Measurements from ENCODE around the gene CYP19A1.
"Not testable (repeated sequence)": the region's sequence is repeated elsewhere in the genome, so short reads cannot be mapped to it uniquely, and the experiment has no call there.

Gene CYP19A1

DNA sequence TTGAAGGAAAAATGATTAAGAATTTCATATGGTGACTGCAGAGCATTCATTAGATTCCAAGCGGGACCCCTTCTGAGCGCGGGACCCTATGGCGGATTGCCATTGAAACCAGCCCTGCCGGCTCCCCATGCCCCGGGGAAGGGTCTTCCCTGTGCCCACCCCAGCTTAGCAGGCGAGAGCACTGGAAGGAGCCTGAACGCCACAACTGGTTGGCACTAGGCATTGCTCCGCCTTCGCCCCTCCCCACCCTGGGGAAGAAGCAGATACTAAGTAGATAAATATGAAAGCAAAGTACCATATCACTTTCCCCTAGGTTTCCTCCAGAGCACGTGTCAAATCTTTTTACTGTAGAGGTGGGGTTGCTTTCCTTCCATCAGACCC, 70.7 kb downstream of the CYP19A1 start:
- Histone ChIP-seq H3K4me1 (peaks cover 0 to 94% (median 3%) of the 10 kb centered on the region in 10 experiments; a peak in 10 of 20 replicates), H3K9me3 (replicated peaks in 1 of 11) (peaks cover 0 to 8% (median 0%) of the 10 kb centered on the region in 11 experiments; a peak in 1 of 22 replicates), H3K9ac (no peak overlapping the region), H3K36me3 (no peaks in the 10 kb centered on the region), H4K20me1 (no peaks in the 10 kb centered on the region), H3K4me3 (0 out of 20 replicates have a peak overlapping the region, but pooled peaks of 1 of the 10 experiments have one; percentile 16), H3K4me2 (peak overlapping the region in 4 of 11 experiments; percentile 34 to 66 (median 48); a peak in 5 of 22 replicates), H3K27me3 (peaks cover 29 to 52% (median 41%) of the 10 kb centered on the region in 11 experiments), H3K27ac (no peak overlapping the region)
- no peak for TF ChIP-seq Cebpa-rat (IDR thresholded peaks at IDR 0.05)

- H3K4me3 ChIP-seq = 0 out of 20 replicates have a peak overlapping the region, but pooled peaks of 1 of the 10 experiments have one; percentile 16
- H3K4me1 ChIP-seq = peaks cover 0 to 94% (median 6%) of the 10 kb centered on the region in 10 experiments; a peak in 10 of 20 replicates
- no peak overlapping the region for H3K27ac ChIP-seq
- TF ChIP-seq Cebpa-rat (IDR thresholded peaks at IDR 0.05) = no peak
- peaks cover 0 to 14% (median 3%) of the 10 kb centered on the region in 11 experiments; a peak in 10 of 22 replicates for H3K9me3 ChIP-seq (replicated peaks in 1 of 11)
- H3K36me3 ChIP-seq = no peaks in the 10 kb centered on the region
- no peak overlapping the region for H3K9ac ChIP-seq
- peaks cover 29 to 52% (median 41%) of the 10 kb centered on the region in 11 experiments for H3K27me3 ChIP-seq
- H4K20me1 ChIP-seq = no peaks in the 10 kb centered on the region
- peak overlapping the region in 5 of 11 experiments; percentile 18 to 66 (median 45); a peak in 7 of 22 replicates for H3K4me2 ChIP-seq
Measured at GRCh38 chr15:51267051-51267702, 71.2 kb downstream of the CYP19A1 start.

- no peak for TF ChIP-seq Cebpa-rat (IDR thresholded peaks at IDR 0.05)
- peaks cover 0 to 94% (median 7%) of the 10 kb centered on the region in 10 experiments; a peak in 10 of 20 replicates for H3K4me1 ChIP-seq
- H3K9me3 ChIP-seq (replicated peaks in 1 of 11) = peaks cover 3 to 19% (median 6%) of the 10 kb centered on the region in 11 experiments; a peak in 21 of 22 replicates
- H3K27ac ChIP-seq = no peak overlapping the region
- H3K4me3 ChIP-seq = no peak overlapping the region
- H3K4me2 ChIP-seq = peak overlapping the region in 4 of 11 experiments; percentile 34 to 66 (median 48); a peak in 5 of 22 replicates
- peaks cover 29 to 52% (median 41%) of the 10 kb centered on the region in 11 experiments for H3K27me3 ChIP-seq
- H3K9ac ChIP-seq = no peak overlapping the region
- no peaks in the 10 kb centered on the region for H4K20me1 ChIP-seq
- H3K36me3 ChIP-seq = no peaks in the 10 kb centered on the region
Measured at GRCh38 chr15:51266656-51267050, 71.7 kb downstream of the CYP19A1 start.

GRCh38 chr15:51265037-51265555, 73.3 kb downstream of the CYP19A1 start:
- H3K9me3 ChIP-seq (replicated peaks in 1 of 11) = peaks cover 5 to 34% (median 15%) of the 10 kb centered on the region in 11 experiments; a peak in 21 of 22 replicates
- H3K4me3 ChIP-seq = no peak overlapping the region
- peaks cover 29 to 52% (median 41%) of the 10 kb centered on the region in 11 experiments for H3K27me3 ChIP-seq
- H3K4me1 ChIP-seq = peaks cover 0 to 89% (median 7%) of the 10 kb centered on the region in 10 experiments; a peak in 10 of 20 replicates
- H3K4me2 ChIP-seq = peak overlapping the region in 2 of 11 experiments; percentile 33 to 46; a peak in 3 of 22 replicates
- no peak overlapping the region for H3K9ac ChIP-seq
- no peak overlapping the region for H3K27ac ChIP-seq
- no peak for TF ChIP-seq Cebpa-rat (IDR thresholded peaks at IDR 0.05)
- no peaks in the 10 kb centered on the region for H3K36me3 ChIP-seq
- H4K20me1 ChIP-seq = no peaks in the 10 kb centered on the region

DNA sequence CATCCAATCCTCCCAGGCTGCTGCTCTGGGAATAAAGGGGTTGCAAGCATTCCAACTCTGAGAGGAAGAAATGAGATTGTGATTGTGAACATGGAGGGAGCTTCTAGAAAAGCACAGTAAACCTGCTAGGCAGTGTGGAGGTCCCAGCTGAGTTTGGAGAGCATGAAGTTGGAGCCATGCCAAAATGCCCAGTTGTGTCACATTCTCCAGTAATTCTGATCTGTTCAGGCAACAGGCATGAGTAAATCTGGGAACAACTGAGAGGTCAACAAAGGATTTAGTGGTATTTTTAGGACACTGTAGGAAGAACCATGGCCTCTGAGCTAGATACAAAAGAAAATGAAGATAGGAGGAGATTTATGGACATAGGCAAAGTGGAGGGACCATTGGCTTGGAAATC, 74.7 kb downstream of the CYP19A1 start:
- Histone ChIP-seq H3K4me3 (no peak overlapping the region), H3K36me3 (no peaks in the 10 kb centered on the region), H3K27ac (peak overlapping the region in 3 of 11 experiments; percentile 76 to 83 (median 76); a peak in 6 of 22 replicates)

GRCh38 chr15:51263116-51263515, 75.3 kb downstream of the CYP19A1 start:
- Histone ChIP-seq H3K9me3 (replicated peaks in 1 of 11) (peaks cover 5 to 34% (median 15%) of the 10 kb centered on the region in 11 experiments; a peak in 21 of 22 replicates), H4K20me1 (no peaks in the 10 kb centered on the region), H3K4me2 (peak overlapping the region in 5 of 11 experiments; percentile 8 to 74 (median 55); a peak in 9 of 22 replicates), H3K27me3 (peaks cover 26 to 37% (median 33%) of the 10 kb centered on the region in 11 experiments), H3K4me3 (no peak overlapping the region), H3K9ac (peak overlapping the region in 1 of 11 experiments; percentile 37; a peak in 2 of 22 replicates), H3K4me1 (peaks cover 0 to 84% (median 7%) of the 10 kb centered on the region in 10 experiments; a peak in 10 of 20 replicates), H3K27ac (peak overlapping the region in 6 of 11 experiments; percentile 27 to 83 (median 70); a peak in 10 of 22 replicates), H3K36me3 (no peaks in the 10 kb centered on the region)
- no peak for TF ChIP-seq Cebpa-rat (IDR thresholded peaks at IDR 0.05)

More for the DNA sequence above, 74.7 kb downstream of the CYP19A1 start:
- H3K4me2 ChIP-seq = peak overlapping the region in 5 of 11 experiments; percentile 8 to 74 (median 55); a peak in 9 of 22 replicates
- H3K4me1 ChIP-seq = peaks cover 0 to 88% (median 7%) of the 10 kb centered on the region in 10 experiments; a peak in 10 of 20 replicates
- no peak overlapping the region for H3K9ac ChIP-seq
- H4K20me1 ChIP-seq = no peaks in the 10 kb centered on the region
- no peak for TF ChIP-seq Cebpa-rat (IDR thresholded peaks at IDR 0.05)
- peaks cover 5 to 34% (median 15%) of the 10 kb centered on the region in 11 experiments; a peak in 21 of 22 replicates for H3K9me3 ChIP-seq (replicated peaks in 1 of 11)
- peaks cover 29 to 43% (median 39%) of the 10 kb centered on the region in 11 experiments for H3K27me3 ChIP-seq

DNA sequence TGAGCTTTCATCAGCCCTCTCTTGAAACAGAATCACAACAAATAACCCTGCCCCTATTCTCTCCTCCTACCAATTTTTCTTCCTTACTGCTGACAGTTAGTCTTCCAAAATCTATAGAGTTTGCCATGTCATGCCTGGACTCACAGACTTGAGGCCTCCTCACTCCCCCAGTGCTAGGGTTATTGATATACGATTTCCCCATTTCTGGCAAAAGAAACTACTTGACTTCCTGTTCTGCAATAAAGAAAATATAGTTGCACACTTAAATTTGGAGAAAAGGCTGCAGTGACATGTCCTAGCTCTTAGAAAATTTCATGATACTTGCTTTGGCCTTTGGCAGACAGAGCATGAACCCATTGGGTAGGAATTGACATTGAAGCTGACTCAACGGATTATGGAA, 75.9 kb downstream of the CYP19A1 start:
- peak overlapping the region in 6 of 11 experiments; percentile 28 to 74 (median 54); a peak in 11 of 22 replicates for H3K4me2 ChIP-seq
- TF ChIP-seq Cebpa-rat (IDR thresholded peaks at IDR 0.05) = peak in 1 of 11 experiments; percentile 52; a peak in 1 of 22 replicates

GRCh38 chr15:51261113-51261512, 77.3 kb downstream of the CYP19A1 start:
- H3K27me3 ChIP-seq = peaks cover 6 to 17% (median 13%) of the 10 kb centered on the region in 11 experiments
- peaks cover 5 to 26% (median 15%) of the 10 kb centered on the region in 11 experiments; a peak in 21 of 22 replicates for H3K9me3 ChIP-seq (replicated peaks in 1 of 11)
- not testable (repeated sequence) for H3K9ac ChIP-seq, H3K4me3 ChIP-seq, H4K20me1 ChIP-seq, H3K36me3 ChIP-seq
- H3K27ac ChIP-seq = peak overlapping the region in 2 of 11 experiments; percentile 76 to 83; a peak in 5 of 22 replicates
- H3K4me1 ChIP-seq = peaks cover 0 to 73% (median 7%) of the 10 kb centered on the region in 10 experiments; a peak in 10 of 20 replicates
- H3K4me2 ChIP-seq = peak overlapping the region in 1 of 11 experiments; percentile 62; a peak in 2 of 22 replicates

More for the DNA sequence above, 75.9 kb downstream of the CYP19A1 start:
- Histone ChIP-seq H4K20me1 (no peaks in the 10 kb centered on the region), H3K27ac (peak overlapping the region in 6 of 11 experiments; percentile 27 to 83 (median 70); a peak in 10 of 22 replicates), H3K9me3 (replicated peaks in 1 of 11) (peaks cover 5 to 32% (median 15%) of the 10 kb centered on the region in 11 experiments; a peak in 21 of 22 replicates), H3K4me3 (no peak overlapping the region), H3K36me3 (no peaks in the 10 kb centered on the region), H3K4me1 (peaks cover 0 to 80% (median 7%) of the 10 kb centered on the region in 10 experiments; a peak in 10 of 20 replicates), H3K27me3 (peaks cover 20 to 30% (median 26%) of the 10 kb centered on the region in 11 experiments), H3K9ac (peak overlapping the region in 4 of 11 experiments; percentile 43 to 60 (median 52); a peak in 6 of 22 replicates)

Data from BLaER1 treated with 17β-estradiol and CSF1 and Interleukin-3, amounts not matched to agents 10 nM and 100 nM (cell line).